PC-3 (cell line): Measurements from ENCODE around the gene ZNF774. TPM values are rescaled to one million over a fixed set of nuclear protein-coding genes. Genes with fewer than 3 reads are reported as not detected.

ENCODE experiments used
- ATAC-seq: fragments of 200-7000 bp; cut with Tn5 transposase; 2 replicates; pipeline ENCODE4 v1.9.1; 2020; ENCODE audit warnings: mild to moderate bottlenecking, moderate library complexity
- BruUV-seq: library from RNA; stranded (reverse); fragments of 400-500 nt; replicated peaks from 2 replicates; lab custom pipeline; 2021; lab: Mats Ljungman, UMichigan
- CTCF ChIA-PET: fragments of 300-600 bp; sonication (Branson Sonifier 250); formaldehyde crosslinking; loops from one replicate; lab custom pipeline; 2022; ENCODE audit warnings: antibody characterized with exemption; lab: Charles Lee
- POLR2A ChIA-PET: fragments of 300-600 bp; sonication (Branson Sonifier 250); formaldehyde crosslinking; loops from one replicate; lab custom pipeline; 2022; ENCODE audit warnings: antibody characterized with exemption; ENCODE audit not compliant: unreplicated experiment; lab: Charles Lee
- DNase-seq: peaks from one replicate; pipeline ENCODE4 v3.0.0-alpha.2; 2015
- H2AFZ ChIP-seq: fragments of 300-600 bp; sonication (generic); 2 replicates; pipeline ENCODE4 v1.6.0; 2016; ENCODE audit warnings: antibody characterized with exemption, low read length
- H3F3A ChIP-seq: fragments of 300-600 bp; sonication (generic); one replicate; pipeline ENCODE4 v1.6.0; 2017; ENCODE audit warnings: antibody characterized with exemption, low read length, control low read depth, mild to moderate bottlenecking; ENCODE audit not compliant: unreplicated experiment
- H3K27ac ChIP-seq: fragments of 300-600 bp; sonication (generic); 2 replicates; pipeline ENCODE4 v1.5.1; 2016; ENCODE audit warnings: mild to moderate bottlenecking, low read length
- H3K27me3 ChIP-seq: fragments of 300-600 bp; sonication (generic); 2 replicates; pipeline ENCODE4 v1.6.1; 2016; ENCODE audit warnings: low read length, mixed read lengths
- H3K36me3 ChIP-seq: fragments of 300-600 bp; sonication (generic); 2 replicates; pipeline ENCODE4 v1.6.1; 2016; ENCODE audit warnings: low read depth, mixed run types, low read length, mixed read lengths
- H3K4me1 ChIP-seq: fragments of 300-600 bp; sonication (generic); 2 replicates; pipeline ENCODE4 v1.5.1; 2016; ENCODE audit warnings: low read length; ENCODE audit not compliant: insufficient read depth
- H3K4me2 ChIP-seq: fragments of 300-600 bp; sonication (generic); 2 replicates; pipeline ENCODE4 v1.6.0; 2016; ENCODE audit warnings: low read length
- H3K4me3 ChIP-seq: fragments of 300-600 bp; sonication (generic); 2 replicates; pipeline ENCODE4 v1.5.1; 2016; ENCODE audit warnings: mild to moderate bottlenecking, low read length, mixed read lengths
- H3K79me2 ChIP-seq: fragments of 300-600 bp; sonication (generic); 2 replicates; pipeline ENCODE4 v1.6.1; 2017; ENCODE audit warnings: low read length, mixed read lengths
- H3K9ac ChIP-seq: fragments of 300-600 bp; sonication (generic); 2 replicates; pipeline ENCODE4 v1.6.0; 2016; ENCODE audit warnings: mild to moderate bottlenecking, low read length
- H3K9me2 ChIP-seq: fragments of 300-600 bp; sonication (generic); replicated peaks from 2 replicates; pipeline ENCODE4 v1.6.1; 2016; ENCODE audit warnings: mixed run types, low read length, mixed read lengths
- H3K9me3 ChIP-seq: fragments of 300-600 bp; sonication (generic); 2 replicates; pipeline ENCODE4 v1.6.1; 2016; ENCODE audit warnings: low read length, mixed read lengths
- H4K20me1 ChIP-seq: fragments of 300-600 bp; sonication (generic); 2 replicates; pipeline ENCODE4 v1.6.1; 2016; ENCODE audit warnings: low read length, mixed read lengths
- CTCF ChIP-seq: fragments of 300-600 bp; sonication (generic); conservative IDR thresholded peaks from 2 replicates; pipeline ENCODE4 v1.5.1; 2017; ENCODE audit warnings: antibody characterized with exemption, low read depth, mild to moderate bottlenecking, low read length
- EZH2 ChIP-seq: fragments of 300-600 bp; sonication (generic); IDR thresholded peaks from one replicate; pipeline ENCODE4 v1.6.1; 2017; ENCODE audit warnings: antibody characterized with exemption, mild to moderate bottlenecking, low read length; ENCODE audit not compliant: unreplicated experiment
- EZH2phosphoT487 ChIP-seq: fragments of 300-600 bp; sonication (generic); IDR thresholded peaks from 2 replicates; pipeline ENCODE4 v1.6.1; 2018; ENCODE audit warnings: mild to moderate bottlenecking, antibody characterized with exemption, low read length, borderline replicate concordance
- intact Hi-C: fragments of 100-400 bp; cut with micrococcal nuclease; formaldehyde crosslinking; loops from 2 replicates; pipeline ENCODE4 v1.9.0; 2023
- total RNA-seq: library from RNA; depleted of rRNA; stranded (reverse); fragments of >200 nt; gene quantifications from 2 replicates; pipeline ENCODE4 v1.2.3, GENCODE V29; 2014

ZNF774 gene
- total RNA-seq, 1 experiment from 2014 or later = 1.9 TPM

DNA sequence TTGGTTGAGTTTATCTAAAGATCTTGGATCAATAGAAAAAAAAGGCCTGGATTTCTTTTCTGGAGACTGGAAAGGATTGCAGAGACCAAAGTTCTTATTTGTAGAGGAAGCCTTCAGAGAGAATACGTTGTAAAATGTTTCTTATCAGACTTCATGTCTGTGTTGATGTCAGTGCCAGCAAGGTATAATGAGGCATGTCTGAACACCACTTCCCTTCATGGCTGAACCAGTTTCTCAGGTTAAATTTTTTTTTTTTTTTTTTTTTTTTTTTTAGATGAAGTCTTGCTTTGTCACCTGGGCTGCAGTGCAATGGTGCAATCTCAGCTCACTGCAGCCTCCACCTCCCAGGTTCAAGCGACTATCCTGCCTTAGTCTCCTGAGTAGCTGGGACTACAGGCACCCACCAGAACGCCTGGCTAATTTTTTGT, 17.8 kb upstream of the ZNF774 start:
- Histone ChIP-seq H4K20me1 (no peaks in the 10 kb centered on the region), H2AFZ (no peak overlapping the region), H3K4me2 (no peak overlapping the region), H3K36me3 (no peaks in the 10 kb centered on the region), H3F3A (no peaks in the 10 kb centered on the region), H3K4me1 (peaks cover 36% of the 10 kb centered on the region), H3K9me2 (no peaks in the 10 kb centered on the region), H3K9me3 (no peaks in the 10 kb centered on the region), H3K4me3 (no peak overlapping the region), H3K9ac (no peak overlapping the region), H3K27me3 (no peaks in the 10 kb centered on the region), H3K79me2 (no peaks in the 10 kb centered on the region), H3K27ac (no peak overlapping the region)
- ChIA-PET POLR2A (no interaction called here), CTCF (interaction anchor here (0.7 kb wide), 1 partner anchor 61 kb away, joined by 3 read pairs; no protein-coding TSS in a partner anchor)
- no TSS peak for BruUV-seq
- ATAC-seq (no peak), DNase-seq (peak; percentile 34)
- intact Hi-C loops = no loop called here
- TF ChIP-seq CTCF (no peak), EZH2 (no peak), EZH2phosphoT487 (no peak)

DNA sequence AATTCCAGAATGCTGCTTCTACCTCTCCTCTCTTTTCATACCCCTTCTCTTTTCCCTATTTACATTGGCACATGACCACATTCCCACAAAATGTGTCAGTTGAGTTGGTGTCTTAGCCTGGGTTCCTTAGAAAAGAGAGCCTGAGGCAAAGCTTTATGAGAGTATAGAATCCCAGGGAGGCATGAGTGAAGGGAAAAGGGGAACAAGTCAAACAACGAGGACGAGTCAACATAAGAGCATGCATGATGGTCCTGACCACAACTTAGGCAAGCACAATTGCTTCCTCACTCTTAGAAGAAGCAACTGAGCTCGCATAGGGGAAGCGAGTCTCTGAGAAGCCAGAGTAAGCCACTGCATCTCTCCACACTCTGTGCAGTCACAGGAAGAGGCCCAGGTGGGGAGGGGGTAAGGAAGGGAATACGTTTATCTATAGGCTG, 15.4 kb upstream of the ZNF774 start:
- no peaks in the 10 kb centered on the region for H4K20me1 ChIP-seq
- H3K27ac ChIP-seq = peak overlapping the region; percentile 92
- no peaks in the 10 kb centered on the region for H3K36me3 ChIP-seq
- H3K79me2 ChIP-seq = no peaks in the 10 kb centered on the region
- H3K4me2 ChIP-seq = peak overlapping the region; percentile 60
- no peaks in the 10 kb centered on the region for H3K9me2 ChIP-seq
- no peaks in the 10 kb centered on the region for H3F3A ChIP-seq
- peak overlapping the region; percentile 39; the same call in 1 of the 2 replicates for H3K9ac ChIP-seq
- no peaks in the 10 kb centered on the region for H3K9me3 ChIP-seq
- peaks cover 36% of the 10 kb centered on the region for H3K4me1 ChIP-seq
- ChIA-PET POLR2A (no interaction called here), CTCF (interaction anchor here (0.6 to 1.5 kb wide), 4 partner anchors 16 to 51 kb away, joined by 3 to 4 read pairs (median 4); partner anchors contain the start of gene IQGAP1)
- ATAC-seq (peak; percentile 91), DNase-seq (peak; percentile 98)
- H2AFZ ChIP-seq = 0 out of 2 replicates have a peak overlapping the region, but pooled peaks have one; percentile 6
- intact Hi-C loops = no loop called here
- no peaks in the 10 kb centered on the region for H3K27me3 ChIP-seq
- TF ChIP-seq CTCF (no peak), EZH2 (no peak), EZH2phosphoT487 (no peak)
- no TSS peak for BruUV-seq
- no peak overlapping the region for H3K4me3 ChIP-seq

- Histone ChIP-seq H3K36me3 (no peaks in the 10 kb centered on the region), H3K9me3 (no peaks in the 10 kb centered on the region), H2AFZ (0 out of 2 replicates have a peak overlapping the region, but pooled peaks have one; percentile 6), H3K79me2 (no peaks in the 10 kb centered on the region), H3K9ac (peak overlapping the region; percentile 39; the same call in 1 of the 2 replicates), H3F3A (no peaks in the 10 kb centered on the region), H3K27ac (peak overlapping the region; percentile 92), H4K20me1 (no peaks in the 10 kb centered on the region), H3K27me3 (no peaks in the 10 kb centered on the region), H3K9me2 (no peaks in the 10 kb centered on the region), H3K4me1 (peaks cover 36% of the 10 kb centered on the region), H3K4me3 (no peak overlapping the region), H3K4me2 (peak overlapping the region; percentile 60)
- peak; percentile 60 for DNase-seq
- POLR2A ChIA-PET = no interaction called here
- intact Hi-C loops = no loop called here
- CTCF ChIA-PET = interaction anchor here (0.6 to 1.5 kb wide), 4 partner anchors 17 to 51 kb away, joined by 3 to 4 read pairs (median 4); partner anchors contain the start of gene IQGAP1
- no TSS peak for BruUV-seq
- no peak for TF ChIP-seq EZH2
- TF ChIP-seq EZH2phosphoT487 = no peak
- no peak for TF ChIP-seq CTCF
- ATAC-seq = peak; percentile 9
Observed at GRCh38 chr15:90337256-90337655, 14.8 kb upstream of the ZNF774 start.
